GM12875 (cell line): ENCODE measurements around the gene PET100.
"Not testable (repeated sequence)": the region's sequence is repeated elsewhere in the genome, so short reads cannot be mapped to it uniquely, and the experiment has no call there.

Source experiments
- H3K4me3 ChIP-seq: one replicate; pipeline ENCODE4 v1.5.1; 2011; ENCODE audit warnings: low read depth, low read length, control low read depth
- TF ChIP-seq, protein P1 (sequence below): IDR thresholded peaks from 2 replicates; pipeline ENCODE4 v1.5.1; 2011; ENCODE audit warnings: low read depth, mild to moderate bottlenecking, control low read depth, inconsistent platforms, low read length, moderate library complexity, borderline replicate concordance; ENCODE audit not compliant: insufficient read depth

PET100 gene

DNA sequence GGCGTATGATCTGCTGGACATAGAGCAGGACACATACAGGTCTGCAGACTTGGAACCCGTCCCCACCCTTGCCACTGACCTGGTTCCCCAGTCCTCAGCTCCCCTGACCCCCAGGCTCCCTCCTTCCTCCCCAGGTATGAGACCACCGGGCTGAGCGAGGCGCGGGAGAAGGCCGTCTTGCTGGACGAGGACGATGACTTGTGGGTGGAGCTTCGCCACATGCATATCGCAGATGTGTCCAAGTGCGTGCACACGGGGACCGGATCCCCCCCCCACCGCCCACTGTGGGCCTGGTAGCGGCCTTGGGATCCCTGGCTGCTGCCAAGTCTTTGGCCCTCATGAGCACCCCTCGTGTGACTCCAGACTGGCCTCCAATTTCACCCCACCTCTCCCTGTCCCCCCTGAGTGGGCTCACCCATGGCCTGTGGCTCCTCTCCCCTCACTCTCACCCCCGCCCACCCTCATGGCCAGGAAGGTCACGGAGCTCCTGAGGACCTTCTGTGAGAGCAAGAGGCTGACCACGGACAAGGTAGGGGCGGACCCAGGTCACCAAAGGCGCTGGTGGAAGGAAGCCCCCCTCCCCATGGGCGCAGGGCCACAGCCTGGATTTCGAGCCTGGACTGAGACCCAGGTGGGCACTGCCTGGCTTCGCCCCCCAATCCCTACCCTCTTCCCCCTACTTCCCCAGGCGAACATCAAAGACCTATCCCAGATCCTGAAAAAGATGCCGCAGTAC, 12.9 kb downstream of the PET100 start:
- no peak overlapping the region for H3K4me3 ChIP-seq
- TF ChIP-seq, protein P1, sequence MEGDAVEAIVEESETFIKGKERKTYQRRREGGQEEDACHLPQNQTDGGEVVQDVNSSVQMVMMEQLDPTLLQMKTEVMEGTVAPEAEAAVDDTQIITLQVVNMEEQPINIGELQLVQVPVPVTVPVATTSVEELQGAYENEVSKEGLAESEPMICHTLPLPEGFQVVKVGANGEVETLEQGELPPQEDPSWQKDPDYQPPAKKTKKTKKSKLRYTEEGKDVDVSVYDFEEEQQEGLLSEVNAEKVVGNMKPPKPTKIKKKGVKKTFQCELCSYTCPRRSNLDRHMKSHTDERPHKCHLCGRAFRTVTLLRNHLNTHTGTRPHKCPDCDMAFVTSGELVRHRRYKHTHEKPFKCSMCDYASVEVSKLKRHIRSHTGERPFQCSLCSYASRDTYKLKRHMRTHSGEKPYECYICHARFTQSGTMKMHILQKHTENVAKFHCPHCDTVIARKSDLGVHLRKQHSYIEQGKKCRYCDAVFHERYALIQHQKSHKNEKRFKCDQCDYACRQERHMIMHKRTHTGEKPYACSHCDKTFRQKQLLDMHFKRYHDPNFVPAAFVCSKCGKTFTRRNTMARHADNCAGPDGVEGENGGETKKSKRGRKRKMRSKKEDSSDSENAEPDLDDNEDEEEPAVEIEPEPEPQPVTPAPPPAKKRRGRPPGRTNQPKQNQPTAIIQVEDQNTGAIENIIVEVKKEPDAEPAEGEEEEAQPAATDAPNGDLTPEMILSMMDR = no peak

DNA sequence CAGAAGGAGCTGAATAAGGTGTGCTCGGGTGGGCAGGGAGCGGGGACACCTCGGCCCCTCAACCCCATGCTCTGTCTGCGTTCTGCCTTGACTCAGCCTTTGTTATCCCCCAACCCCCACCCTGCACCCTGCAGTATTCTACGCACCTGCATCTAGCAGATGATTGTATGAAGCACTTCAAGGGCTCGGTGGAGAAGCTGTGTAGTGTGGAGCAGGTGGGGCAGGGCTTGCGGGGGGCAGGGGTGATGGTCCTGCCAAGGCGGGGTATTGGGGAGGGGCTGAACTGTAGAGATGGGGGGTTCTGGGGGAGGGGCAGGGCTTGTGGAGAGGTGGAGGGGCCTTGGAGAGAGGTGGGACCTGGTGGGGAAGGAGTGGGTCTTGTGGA, 13.4 kb downstream of the PET100 start:
- TF ChIP-seq, protein P1 = no peak

DNA sequence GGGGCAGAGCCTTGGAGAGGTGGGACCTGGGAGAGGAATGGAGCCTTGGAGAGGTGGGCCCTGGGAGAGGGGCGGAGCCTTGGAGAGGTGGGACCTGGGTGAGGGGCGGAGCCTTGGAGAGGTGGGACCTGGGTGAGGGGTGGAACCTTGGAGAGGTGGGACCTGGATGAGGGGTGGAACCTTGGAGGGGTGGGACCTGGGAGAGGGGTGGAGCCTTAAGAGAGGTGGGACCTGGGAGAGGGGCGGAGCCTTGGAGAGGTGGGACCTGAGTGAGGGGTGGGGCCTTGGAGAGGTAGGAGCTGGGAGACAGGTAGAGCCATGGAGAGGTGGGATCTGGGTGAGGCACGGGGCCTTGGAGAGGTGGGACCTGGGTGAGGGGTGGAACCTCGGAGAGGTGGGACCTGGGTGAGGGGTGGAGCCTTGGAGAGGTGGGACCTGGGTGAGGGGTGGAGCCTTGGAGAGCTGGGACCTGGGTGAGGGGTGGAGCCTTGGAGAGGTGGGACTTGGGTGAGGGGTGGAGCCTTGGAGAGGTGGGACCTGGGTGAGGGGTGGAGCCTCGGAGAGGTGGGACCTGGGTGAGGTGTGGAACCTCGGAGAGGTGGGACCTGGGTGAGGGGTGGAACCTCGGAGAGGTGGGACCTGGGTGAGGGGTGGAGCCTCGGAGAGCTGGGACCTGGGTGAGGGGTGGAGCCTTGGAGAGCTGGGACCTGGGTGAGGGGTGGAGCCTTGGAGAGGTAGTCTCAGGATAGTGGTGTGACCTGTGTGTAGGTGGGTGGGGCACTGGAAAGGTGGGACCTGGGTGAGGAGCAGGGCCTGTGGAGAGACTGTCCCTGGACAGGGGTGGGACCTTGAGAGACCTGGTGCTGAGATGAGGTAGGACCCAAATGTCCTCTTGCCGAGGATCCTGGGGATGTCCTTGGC, 14.3 kb downstream of the PET100 start:
- not testable (repeated sequence) for H3K4me3 ChIP-seq

More for the DNA sequence above, 13.4 kb downstream of the PET100 start:
- H3K4me3 ChIP-seq = no peak overlapping the region

DNA sequence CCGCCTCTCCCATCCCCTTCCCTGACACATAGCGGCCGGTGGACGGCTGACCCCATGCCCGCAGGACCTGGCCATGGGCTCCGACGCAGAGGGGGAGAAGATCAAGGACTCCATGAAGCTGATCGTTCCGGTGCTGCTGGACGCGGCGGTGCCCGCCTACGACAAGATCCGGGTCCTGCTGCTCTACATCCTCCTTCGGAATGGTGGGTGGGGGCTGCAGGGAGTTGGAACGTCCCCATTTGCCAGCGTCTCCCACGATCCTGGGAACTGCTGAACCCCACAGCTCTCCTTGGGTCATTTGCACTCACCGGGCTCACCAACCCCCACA, 14.9 kb downstream of the PET100 start:
- TF ChIP-seq, protein P1 = no peak
- H3K4me3 ChIP-seq = no peak overlapping the region

DNA sequence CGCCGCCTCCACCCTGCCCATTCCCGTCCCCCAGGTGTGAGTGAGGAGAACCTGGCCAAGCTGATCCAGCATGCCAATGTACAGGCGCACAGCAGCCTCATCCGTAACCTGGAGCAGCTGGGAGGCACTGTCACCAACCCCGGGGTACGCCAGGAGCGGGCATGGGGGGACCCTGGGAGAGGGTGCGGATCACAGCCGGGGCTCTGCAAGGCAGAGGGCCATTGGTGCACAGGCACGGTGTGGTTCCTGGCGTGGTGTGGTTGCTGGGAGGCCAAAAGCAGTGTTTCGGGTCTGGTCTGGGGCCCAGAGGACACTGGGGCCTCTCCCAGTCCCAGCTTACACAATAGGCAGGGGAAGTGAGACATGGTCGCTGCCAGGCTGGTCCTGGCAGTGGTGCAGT, 15.6 kb downstream of the PET100 start:
- H3K4me3 ChIP-seq = no peak overlapping the region
- TF ChIP-seq, protein P1 = no peak

DNA sequence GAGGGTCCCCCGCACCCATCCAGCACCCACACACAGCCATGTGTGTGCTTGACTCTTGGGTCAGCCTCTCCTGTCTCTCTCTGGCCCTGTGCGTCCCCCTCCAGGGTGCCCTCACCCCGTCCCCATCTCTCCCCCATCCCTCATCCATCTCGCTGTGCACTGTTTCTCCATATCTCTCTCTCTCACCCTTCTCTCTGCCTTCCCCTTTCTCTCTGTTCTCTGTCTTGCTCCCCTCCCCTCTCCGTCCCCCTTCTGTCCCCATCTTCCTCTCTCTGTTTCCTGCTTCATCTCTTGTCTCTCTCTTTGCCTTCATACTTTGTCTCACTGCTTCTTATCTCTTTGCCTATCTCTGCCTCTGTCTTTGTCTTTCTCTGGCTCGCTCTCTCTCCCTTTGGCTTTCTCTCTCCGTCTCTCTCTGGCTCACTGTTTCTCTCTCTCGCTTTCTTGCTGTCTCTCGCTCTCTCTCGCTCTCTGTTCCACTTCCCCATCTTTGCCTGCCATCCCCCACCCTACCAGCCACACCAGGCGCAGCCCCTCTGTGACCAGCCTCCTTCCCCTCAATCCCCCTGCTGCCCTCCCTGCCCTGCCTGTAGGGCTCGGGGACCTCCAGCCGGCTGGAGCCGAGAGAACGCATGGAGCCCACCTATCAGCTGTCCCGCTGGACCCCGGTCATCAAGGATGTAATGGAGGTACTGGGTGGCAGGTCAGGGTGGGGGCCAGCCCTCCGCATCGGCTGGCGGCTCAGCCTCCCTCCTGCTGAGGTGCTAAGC, 16.2 kb downstream of the PET100 start:
- TF ChIP-seq, protein P1 = no peak
- H3K4me3 ChIP-seq = no peak overlapping the region

DNA sequence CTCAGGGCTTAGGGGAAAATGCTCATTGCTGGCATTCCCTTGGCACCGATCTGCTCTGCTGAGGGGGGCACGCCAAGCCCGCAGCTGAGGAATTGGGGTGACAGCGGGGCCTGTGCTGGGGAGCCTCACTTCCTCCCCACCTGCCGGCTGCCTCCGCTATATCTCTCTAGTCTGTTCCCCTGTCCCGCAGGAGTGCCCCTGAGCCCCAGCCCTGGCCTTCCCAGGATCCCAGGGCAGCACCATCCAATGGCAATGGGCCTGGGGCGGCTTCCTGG, 16.8 kb downstream of the PET100 start:
- TF ChIP-seq, protein P1 = no peak
- no peak overlapping the region for H3K4me3 ChIP-seq
